HG03135 (cell line): ENCODE data around the gene SLC17A5.
"Not testable (repeated sequence)": the region's sequence is repeated elsewhere in the genome, so short reads cannot be mapped to it uniquely, and the experiment has no call there.

Source experiments
- ATAC-seq: cut with Tn5 transposase; IDR thresholded peaks from one replicate; pipeline ENCODE4 v1.9.1; 2021; ENCODE audit warnings: mild to moderate bottlenecking, moderate library complexity; ENCODE audit not compliant: unreplicated experiment

Gene SLC17A5

DNA sequence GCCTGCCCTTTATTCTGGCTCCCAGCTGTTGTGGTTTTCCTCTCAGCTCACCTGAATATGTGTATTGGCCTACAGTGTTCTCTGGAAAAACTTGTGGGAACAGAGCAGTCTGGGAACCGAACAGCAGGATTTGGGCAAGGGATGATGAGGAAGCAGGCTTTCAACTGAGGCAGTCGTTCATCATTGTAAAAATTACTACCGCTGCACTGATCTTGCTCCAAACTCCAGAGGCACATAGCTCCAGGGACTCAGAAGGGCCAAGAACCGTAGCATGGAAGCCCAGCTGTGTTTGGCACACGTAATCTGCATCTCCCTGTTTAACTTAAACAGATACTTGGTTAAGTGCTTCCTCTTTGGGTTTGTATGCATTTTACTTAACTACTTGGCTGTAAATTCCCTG lies 84.7 kb downstream of the SLC17A5 start:
- ATAC-seq: no peak

DNA sequence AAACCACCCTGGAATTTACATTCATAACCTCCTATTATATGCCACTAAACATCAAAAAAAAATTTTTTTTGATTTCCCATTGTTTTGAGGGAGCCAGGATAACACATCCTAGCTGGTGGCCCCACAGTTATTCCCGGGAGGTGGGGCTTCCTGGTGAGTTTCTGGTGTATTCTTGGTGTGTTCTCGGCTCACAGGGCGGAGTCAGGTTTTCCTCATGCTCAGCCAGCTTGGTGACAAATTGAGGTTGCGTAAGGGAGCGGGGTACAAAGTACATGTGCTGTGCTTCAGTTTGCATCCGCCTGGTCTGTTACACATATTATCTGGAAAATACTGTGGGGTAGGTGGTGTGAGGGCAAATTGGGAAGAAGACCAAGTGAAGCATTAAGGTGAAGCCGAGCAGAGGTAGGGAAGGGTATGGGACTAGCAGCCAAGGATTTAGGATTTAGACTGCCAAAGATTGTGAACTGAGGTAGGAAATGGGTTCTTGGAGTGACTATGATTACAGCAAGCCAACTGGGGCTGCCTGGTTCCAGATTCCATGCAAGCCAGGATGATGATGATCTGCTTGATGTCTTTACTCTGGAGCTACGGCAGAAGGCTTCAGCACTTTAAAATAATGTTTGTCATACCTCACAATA lies 86.7 kb downstream of the SLC17A5 start:
- no peak for ATAC-seq

DNA sequence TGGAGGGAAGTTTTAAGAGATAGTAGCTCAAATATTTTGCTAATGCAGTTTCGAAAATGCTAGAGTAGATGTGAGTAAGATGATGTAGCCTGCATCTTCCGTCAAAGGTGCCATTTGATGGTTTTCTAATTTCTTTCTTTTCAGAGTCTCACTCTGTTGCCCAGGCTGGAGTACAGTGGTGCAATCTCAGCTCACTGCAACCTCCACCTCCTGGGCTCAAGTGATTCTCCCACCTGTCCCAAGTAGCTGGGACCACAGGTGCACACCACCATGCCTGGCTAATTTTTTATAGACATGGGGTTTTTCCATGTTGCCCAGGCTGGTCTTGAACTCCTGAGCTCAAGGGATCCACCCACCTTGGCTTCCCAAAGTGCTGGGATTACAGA lies 87.3 kb downstream of the SLC17A5 start:
- ATAC-seq: not testable (repeated sequence)

DNA sequence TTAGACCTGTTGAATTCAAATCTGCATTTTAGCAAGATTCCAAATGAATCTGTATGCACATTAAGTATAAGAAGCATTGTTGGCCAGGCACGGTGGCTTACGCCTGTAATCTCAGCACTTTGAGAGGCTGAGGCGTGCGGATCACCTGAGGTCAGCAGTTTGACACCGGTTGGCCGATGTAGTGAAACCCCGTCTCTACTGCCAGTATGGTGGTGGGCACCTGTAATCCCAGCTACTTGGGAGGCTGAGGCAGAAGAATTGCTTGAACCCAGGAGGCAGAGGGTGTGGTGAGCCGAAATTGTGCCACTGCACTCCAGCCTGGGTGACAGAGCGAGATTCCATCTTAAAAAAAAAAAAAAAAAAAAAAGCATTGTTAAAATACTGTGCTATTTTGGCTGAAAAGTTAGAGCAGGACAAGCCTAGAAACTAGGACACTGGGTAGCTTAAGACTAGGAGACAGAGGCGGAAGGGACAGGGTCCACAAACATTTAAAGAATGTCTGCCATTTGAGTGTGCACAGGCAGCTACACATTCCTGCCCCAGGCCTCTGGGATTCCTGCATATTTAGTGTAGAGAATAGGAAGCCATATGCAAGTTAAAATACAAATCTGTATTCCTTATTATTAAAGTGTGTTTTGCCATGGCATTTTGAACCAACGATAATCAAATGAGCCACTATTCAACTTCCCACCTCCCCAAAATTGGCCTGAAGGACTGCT lies 87.9 kb downstream of the SLC17A5 start:
- ATAC-seq: no peak

DNA sequence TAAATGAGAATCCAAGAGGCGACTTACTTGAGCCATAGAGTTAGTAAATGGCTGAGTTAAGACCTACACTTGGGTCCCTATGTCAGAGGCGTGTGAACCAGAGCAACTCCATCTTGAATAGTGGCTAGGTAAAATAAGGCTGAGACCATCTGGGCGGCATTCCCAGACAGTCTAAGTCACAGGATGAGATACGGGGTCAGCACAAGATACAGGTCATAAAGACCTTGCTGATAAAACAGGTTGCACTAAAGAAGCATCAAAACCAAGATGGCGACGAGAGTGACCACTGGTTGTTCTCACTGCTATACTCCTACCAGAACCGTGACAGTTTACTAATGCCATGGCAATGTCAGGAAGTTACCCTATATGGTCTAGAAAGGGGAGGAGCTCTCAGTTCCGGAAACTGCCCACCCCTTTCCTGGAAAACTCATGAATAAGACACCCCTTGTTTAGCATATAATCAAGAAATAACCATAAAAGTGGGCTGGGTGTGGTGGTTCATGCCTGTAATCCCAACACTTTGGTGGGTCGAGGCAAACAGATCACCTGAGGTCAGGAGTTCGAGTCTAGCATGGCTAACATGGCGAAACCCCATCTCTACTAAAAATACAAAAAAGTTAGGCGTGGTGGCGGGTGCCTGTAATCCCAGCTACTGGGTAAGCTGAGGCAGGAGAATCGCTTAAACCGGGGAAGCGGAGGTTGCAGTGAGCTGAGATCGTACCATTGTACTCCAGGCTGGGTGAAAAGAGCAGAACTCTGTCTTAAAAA lies 89.0 kb downstream of the SLC17A5 start:
- ATAC-seq: no peak

DNA sequence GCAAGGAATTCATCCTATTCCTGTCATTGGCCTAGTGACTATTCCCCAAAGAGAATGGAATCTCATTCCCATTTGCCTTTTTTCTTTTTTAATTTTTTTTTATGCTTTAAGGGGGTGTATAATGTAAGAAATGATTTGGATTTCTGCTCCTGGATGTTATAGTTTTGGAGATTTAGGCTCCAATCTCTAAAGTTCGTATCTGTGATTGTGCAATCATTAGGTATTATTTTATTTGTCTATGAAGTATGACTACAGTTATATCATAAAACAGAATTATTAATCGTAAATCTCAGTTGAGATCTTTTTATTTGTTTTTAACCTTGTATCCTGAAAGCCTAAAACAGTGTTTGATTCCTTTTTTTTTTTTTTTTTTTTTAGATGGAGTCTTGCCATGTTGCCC lies 91.2 kb downstream of the SLC17A5 start:
- ATAC-seq: no peak

DNA sequence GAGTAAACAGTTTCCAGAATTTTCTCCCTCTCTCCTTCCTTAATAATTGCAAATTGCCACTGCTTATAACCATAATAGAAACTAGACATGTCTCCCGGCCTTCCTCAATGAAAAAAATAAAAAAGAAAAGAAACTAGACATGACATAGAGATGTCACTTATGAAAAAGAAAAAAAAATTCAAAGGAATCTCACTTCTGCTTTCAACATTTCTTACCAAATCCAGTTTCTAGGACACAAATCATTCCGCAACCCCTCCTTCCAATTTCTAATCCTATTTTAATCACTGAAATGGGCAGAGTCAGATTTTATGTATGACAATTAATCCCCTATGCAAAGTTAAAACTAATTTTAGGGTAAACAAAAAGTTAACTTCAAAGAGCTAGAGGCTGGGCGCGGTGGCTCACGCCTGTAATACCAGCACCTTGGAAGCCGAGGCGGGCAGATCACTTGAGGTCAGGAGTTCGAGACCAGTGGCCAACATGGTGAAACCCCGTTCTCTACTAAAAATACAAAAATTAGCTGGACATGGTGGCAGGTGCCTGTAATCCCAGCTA lies 92.9 kb downstream of the SLC17A5 start:
- ATAC-seq: no peak

DNA sequence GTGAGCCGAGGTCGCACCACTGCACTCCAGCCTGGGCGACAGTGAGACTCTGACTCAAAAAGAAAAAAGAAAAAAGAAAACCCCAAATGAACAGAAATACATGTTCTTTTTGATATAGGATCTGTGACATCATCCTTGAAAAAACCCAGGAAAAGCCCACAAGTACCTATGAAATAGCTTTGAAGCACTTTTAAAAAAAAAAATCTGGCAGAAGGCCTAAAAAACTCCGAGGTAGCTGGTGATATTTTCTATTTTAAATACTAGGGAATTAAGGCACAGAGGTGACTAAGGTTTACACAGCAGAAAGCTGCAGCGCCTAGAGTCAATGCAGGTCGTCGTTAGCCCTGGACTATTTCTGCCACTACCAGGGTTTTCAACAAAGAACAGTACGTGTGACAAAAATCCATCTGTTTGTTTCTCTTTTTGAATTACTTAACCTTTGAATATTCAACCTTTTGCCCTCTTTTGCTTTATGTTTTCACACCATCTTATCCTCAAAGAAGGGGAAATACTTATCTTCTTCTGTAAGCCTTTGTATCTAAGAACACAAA lies 93.5 kb downstream of the SLC17A5 start:
- no peak for ATAC-seq

DNA sequence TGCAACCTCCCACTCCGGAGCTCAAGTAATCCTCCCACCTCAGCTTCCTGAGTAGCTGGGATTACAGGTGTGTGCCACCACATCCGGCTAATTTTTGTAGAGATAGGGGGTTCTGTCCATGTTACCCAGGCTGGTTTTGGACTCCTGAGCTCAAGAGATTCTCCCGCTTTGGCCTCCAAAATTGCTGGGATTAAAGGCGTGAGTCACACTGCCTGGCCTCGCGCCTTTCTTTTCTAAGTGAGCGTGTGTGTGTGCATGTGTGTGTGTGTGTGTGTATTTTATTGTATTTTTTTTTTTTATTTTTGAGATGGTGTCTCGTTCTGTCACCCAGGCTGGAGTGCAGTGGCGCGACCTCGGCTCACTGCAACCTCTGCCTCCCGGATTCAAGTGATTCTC lies 94.4 kb downstream of the SLC17A5 start:
- ATAC-seq: not testable (repeated sequence)

DNA sequence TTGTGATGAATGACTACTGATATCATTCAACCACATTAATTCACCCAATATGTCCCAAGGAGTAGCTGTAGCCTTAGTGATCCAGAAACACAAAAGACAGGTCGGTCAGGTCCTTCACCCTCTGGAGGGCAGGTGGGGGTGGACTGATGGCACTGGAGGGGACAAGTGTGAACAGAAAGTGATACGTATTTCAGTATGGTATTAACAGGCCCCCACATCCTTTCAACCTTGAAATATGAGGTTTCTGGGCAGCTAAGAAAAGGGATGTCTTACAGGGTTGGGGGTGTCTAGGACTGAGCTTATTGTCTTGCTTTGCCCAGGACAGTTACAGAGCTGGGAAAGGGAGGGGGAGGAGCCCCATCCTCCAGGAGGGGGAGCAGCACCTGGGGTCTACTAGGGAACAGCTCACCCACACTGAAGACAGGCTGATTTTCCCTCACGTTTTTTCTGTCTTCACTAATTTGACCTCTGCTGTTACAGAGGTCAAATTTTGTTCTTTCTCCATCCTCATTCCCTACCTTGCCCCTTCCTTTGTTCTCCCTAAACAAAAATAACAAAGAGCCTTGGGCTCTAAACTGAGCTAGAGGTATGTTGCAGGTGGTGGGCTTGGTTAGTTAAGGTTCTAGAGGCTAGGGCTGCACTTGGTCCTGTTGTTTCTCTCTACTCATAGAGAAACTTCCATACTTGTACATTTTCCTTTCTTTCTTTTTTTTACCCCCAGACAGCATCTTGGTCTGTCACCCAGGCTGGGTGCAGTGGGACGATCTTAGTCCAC lies 95.0 kb downstream of the SLC17A5 start:
- ATAC-seq: peak; percentile 62

DNA sequence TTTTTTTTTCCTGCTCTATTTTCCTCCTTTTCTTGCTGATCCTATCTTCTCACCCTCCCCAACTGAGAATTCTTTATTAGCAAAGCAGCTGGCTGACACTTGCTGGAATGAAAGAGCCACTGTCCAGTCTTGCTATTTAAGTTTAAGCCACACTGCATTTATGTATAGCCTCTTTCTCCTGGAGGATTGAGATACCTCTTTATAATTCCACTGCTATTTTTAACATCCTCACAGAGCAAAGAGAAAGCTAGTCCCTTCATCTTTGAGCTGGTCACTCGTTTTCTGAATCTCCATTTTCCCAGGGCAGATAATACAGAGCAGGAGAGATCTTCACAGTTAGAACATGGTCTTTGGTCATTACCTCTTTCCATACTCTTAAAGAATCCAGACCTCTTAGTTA lies 97.0 kb downstream of the SLC17A5 start:
- ATAC-seq: no peak

DNA sequence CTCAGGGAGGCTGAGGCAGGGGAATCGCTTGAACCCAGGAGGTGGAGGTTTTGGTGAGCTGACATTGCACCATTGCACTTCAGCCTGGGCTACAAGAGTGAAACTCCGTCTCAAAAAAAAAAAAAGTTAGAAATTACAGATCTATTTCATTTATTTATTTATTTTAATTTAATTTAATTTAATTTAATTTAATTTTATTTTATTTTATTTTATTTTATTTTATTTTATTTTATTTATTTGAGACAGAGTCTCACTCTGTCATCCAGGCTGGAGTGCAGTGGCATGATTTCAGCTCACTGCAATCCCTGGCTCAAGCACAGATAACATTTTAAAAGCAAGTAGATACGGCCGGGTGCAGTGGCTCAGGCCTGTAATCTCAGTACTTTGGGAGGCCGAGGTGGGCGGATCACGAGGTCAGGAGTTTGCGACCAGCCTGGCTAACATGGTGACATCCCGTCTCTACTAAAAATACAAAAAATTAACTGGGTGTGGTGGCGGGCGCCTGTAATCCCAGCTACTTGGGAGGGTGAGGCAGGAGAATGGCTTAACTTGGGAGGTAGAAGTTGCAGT lies 98.3 kb downstream of the SLC17A5 start:
- ATAC-seq: not testable (repeated sequence)

DNA sequence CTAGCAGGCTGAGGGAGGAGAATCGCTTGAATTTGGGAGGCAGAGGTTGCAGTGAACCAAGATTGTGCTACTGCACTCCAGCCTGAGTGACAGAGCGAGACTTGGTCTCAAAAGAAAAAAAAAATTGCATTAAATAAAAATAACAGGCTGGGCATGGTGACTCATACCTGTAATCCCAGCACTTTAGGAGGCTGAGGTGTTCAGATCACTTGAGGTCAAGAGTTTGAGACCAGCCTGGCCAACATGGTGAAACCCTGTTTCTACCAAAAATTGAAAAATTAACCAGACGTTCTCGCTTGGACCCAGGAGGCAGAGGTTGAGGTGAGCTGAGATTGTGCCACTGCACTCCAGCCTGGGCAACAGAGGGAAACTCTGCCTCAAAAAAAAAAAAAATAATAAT lies 102.7 kb downstream of the SLC17A5 start:
- ATAC-seq: not testable (repeated sequence)

DNA sequence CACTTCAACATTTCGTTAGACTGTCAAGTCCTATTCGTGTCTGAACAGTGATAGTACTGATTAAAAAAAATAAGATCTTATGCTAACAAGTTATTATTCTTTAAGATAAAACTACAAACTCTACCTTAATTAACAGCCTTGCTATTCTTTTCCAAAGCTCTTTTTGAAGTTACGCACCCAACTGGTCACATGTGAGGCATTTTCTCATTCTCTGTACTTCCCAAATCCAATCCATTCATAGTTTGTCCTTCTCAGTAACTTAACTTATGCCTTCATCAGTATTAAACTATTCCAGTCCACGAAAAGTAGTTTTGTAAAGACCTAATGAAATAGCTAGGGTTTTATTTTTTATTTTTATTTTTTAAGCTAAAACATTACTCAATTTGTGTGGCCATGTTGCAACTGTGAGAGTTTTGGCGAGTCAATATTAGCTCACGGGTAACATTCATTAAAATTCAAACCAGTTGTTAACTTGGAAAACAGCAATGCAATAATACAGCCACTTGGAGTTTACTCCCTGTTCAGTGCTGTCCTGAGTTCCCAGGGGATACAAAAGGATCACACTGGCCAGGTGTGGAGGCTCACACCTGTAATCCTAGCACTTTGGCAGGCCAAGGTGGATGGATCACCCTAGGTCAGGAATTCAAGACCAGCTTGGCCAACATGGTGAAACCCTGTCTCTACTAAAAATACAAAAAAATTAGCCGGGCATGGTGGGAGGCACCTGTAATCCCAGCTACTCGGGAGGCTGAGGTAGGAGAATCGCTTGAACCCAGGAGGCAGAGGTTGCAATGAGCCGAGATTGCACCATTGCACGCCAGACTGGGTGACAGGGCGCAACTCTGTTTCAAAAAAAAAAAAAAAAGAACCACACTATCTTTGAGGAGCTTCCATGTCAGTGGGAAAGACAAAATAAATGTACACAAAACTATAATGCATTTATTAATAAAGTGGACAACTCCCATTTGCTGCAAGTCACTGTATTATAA lies 105.0 kb downstream of the SLC17A5 start:
- no peak for ATAC-seq

DNA sequence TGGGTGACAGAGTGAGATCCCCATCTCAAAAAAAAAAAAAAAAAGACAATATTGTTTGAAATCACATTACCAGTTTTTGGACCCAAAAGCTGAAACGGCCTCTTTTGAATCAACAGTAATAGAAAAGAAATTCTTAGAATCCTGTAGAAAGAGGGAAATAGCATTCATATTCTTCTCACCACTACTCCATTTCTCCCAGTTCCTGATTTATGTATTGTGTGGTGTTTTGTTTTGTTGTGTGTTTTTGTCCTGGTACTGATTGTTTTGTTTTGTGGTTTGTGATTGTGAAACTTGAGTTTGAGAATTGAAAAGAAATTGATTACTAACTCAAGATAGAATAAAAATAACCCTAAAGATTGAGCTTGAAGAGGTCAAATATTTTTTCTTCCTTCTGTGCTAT lies 106.8 kb downstream of the SLC17A5 start:
- ATAC-seq: no peak
